Measurements from ENCODE around the gene HPN. TPM values are rescaled to one million over a fixed set of nuclear protein-coding genes. Genes with fewer than 3 reads are reported as not detected.

Gene HPN
- total and polyA plus RNA-seq, 10 donors: 0.86 to 4.3 (median 2.2) TPM

DNA sequence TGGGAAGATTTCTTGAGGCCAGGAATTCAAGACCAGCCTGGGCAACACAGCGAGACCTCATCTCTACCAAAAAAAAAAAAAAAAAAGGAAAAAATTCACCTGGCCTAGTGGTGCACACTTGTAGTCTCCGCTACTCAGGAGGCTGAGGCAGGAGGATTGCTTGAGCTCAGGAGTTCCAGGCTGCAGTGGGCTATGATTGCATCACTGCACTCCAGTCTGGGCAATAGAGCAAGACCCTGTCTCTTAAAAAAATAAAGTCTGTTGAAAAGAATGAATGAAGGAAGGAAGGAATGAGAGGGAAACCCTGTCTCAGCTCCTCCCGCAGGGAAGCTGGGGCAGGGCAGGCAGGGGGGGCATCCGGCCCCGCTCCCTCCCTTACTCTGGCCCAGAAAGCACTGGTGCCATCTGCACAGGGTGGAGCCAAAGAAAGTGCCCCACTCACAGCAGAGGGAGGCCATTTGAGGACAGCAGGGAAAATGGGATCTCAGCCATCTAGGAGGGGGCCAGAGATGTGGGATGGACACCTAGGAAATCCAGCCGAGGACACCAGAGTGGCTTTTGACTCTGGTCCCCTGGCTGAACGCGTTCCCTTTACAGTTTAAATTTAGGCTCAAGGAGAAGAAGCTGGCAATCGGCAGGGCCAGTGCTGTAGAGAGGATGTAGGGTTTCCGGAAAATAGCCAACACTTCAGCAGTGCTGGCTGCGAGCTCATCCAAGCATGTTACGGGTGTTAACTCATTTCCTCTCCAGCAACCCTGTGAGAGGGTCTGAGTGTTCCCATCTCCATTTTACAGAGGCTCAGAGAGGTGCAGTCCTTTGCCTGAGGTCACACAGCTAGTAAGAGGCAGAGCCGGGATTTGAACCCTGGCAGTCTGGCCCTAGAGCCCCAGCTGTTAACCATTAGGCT is 3.6 kb upstream of the HPN start:
- no peak for DNase-seq
- Histone ChIP-seq H3K27me3 (replicated peaks in 1 of 7) (peaks cover 0 to 25% (median 0%) of the 10 kb centered on the region in 7 donors), H3K36me3 (peaks cover 0 to 16% (median 0%) of the 10 kb centered on the region in 6 donors), H3K9me3 (no peaks in the 10 kb centered on the region), H3K4me1 (peaks cover 44 to 62% (median 56%) of the 10 kb centered on the region in 6 donors), H3K27ac (peak overlapping the region in 7 of 8 donors; percentile 60 to 82 (median 79)), H3K4me3 (peak overlapping the region in 1 of 8 donors; percentile 21)
- 18 to 50% (median 34%) methylated on average over 12 to 13 of the region's 13 CpGs for WGBS, 5 donors
- intact Hi-C loops (cut with DNase I; ENCODE audit: low total_unique reads): no loop called here
- TF ChIP-seq POLR2AphosphoS5 (IDR thresholded peaks at IDR 0.05) (peak; percentile 74 to 77 (median 75)), POLR2A (IDR thresholded peaks at IDR 0.05) (no peak)
- TF ChIP-seq, protein P1, sequence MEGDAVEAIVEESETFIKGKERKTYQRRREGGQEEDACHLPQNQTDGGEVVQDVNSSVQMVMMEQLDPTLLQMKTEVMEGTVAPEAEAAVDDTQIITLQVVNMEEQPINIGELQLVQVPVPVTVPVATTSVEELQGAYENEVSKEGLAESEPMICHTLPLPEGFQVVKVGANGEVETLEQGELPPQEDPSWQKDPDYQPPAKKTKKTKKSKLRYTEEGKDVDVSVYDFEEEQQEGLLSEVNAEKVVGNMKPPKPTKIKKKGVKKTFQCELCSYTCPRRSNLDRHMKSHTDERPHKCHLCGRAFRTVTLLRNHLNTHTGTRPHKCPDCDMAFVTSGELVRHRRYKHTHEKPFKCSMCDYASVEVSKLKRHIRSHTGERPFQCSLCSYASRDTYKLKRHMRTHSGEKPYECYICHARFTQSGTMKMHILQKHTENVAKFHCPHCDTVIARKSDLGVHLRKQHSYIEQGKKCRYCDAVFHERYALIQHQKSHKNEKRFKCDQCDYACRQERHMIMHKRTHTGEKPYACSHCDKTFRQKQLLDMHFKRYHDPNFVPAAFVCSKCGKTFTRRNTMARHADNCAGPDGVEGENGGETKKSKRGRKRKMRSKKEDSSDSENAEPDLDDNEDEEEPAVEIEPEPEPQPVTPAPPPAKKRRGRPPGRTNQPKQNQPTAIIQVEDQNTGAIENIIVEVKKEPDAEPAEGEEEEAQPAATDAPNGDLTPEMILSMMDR (IDR thresholded peaks at IDR 0.05 in 8 of 11, conservative IDR thresholded peaks at IDR 0.05 in 3 of 11): no peak

DNA sequence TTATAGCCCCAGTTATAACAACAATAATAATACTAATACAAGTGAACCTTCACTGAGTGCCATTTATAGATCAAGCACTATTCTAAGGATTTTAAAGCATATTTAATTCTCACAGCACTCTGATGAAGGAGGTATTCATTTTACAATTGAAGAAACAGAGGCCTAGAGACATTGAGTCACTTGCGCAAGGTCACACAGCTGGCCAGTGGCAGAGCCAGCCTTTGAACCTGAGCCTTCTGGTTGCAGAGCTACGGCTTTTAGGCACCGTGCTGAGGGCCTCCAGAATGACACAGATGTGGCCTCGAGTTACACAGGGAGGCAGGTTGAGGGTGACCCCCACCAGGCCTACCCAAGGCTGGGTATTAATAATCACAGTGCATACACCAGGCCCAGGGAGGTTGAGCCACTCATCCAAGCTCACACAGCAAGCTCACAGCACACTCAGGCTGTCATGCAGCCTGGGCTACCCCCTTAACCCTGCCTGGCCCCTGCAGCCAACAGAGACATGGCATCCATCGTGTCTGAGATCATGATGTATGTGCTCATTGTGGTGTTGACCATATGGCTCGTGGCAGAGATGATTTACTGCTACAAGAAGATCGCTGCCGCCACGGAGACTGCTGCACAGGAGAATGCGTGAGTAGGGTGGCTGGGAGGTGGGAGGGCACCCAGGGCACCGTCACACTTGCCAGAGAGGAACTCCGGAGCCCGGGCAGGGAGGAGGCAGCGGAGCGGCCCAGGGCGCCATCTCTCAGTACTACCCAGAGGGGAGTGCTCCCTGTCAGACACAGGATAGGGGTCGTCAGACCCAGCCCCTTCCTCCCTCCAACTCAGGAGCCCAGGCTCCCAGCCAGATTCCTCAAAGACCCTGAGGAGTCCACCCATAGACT is 2.7 kb upstream of the HPN start:
- no peaks in the 10 kb centered on the region for H3K9me3 ChIP-seq
- no peak for DNase-seq
- 30 to 59% (median 38%) methylated on average over 9 to 17 of the region's 17 CpGs for WGBS, 5 donors
- peaks cover 0 to 25% (median 0%) of the 10 kb centered on the region in 7 donors for H3K27me3 ChIP-seq (replicated peaks in 1 of 7)
- intact Hi-C loops (cut with DNase I; ENCODE audit: low total_unique reads): no loop called here
- H3K36me3 ChIP-seq: peaks cover 0 to 7% (median 0%) of the 10 kb centered on the region in 6 donors
- peak overlapping the region in 4 of 8 donors; percentile 28 to 60 (median 28) for H3K4me3 ChIP-seq
- H3K4me1 ChIP-seq: peaks cover 44 to 69% (median 56%) of the 10 kb centered on the region in 6 donors
- H3K27ac ChIP-seq: peak overlapping the region in 7 of 8 donors; percentile 60 to 82 (median 79)
- TF ChIP-seq POLR2A (IDR thresholded peaks at IDR 0.05) (no peak), POLR2AphosphoS5 (IDR thresholded peaks at IDR 0.05) (peak in 2 of 3 donors; percentile 52 to 58)
- TF ChIP-seq, protein P1 (IDR thresholded peaks at IDR 0.05 in 8 of 11, conservative IDR thresholded peaks at IDR 0.05 in 3 of 11): no peak

DNA sequence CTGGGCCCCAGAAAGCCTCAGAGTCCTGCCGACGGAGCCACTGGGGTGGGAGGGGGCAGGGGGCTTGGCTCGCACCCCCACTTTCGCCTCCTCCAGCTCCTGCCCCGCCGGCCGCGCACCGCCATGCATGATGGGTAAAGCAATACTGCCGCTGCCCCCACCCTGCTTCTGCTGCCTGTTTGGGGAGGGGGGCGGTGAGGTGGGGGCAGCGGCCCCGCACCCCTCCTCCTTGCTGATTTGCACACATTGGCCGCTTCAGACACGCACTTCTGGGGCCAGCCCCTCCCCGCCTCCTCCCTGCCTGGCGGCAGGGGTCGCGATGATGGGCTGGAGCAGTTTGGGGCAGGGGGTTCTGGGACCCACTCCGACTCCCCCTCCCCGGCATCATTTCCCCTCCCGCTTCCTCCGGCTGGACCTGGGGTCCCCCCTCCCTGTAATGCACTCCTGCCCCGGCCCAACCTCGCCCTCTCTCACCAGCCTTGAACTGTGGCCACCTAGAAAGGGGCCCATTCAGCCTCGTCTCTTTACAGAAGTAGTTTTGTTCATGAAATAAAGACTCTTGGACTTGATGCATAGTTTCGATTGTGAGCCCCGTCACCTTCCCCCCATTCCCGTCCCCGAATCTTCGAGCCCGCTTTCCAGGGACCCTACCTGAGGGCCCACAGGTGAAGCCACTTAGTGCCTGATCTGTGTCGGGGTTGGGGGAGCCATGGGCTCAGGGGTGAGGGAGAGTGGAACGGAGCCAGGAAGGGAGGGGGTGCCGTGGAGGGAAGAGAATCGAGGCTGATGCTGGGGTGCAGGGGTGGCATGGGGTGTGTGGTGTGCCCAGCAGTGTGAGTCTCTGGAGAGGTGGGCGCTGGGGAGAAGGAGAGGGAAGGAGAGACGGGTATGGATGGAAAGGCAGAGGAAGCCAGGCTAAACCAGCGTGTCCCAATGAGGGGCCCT is 1.4 kb upstream of the HPN start:
- no peak for DNase-seq
- WGBS, 5 donors: 13 to 22% (median 16%) methylated on average over 27 to 39 of the region's 39 CpGs
- intact Hi-C loops (cut with DNase I; ENCODE audit: low total_unique reads): no loop called here

More for the DNA sequence above, 1.4 kb upstream of the HPN start:
- Histone ChIP-seq H3K27me3 (replicated peaks in 1 of 7) (peaks cover 0 to 25% (median 0%) of the 10 kb centered on the region in 7 donors), H3K36me3 (no peaks in the 10 kb centered on the region), H3K4me3 (peak overlapping the region in 6 of 8 donors; percentile 9 to 60 (median 28)), H3K27ac (peak overlapping the region; percentile 15 to 82 (median 78)), H3K4me1 (peaks cover 44 to 82% (median 65%) of the 10 kb centered on the region in 6 donors), H3K9me3 (no peaks in the 10 kb centered on the region)
- TF ChIP-seq, protein P1 (IDR thresholded peaks at IDR 0.05 in 8 of 11, conservative IDR thresholded peaks at IDR 0.05 in 3 of 11): no peak
- TF ChIP-seq POLR2AphosphoS5 (IDR thresholded peaks at IDR 0.05) (no peak), POLR2A (IDR thresholded peaks at IDR 0.05) (no peak)
